Measurements from ENCODE around the gene ILF3. TPM values are rescaled to one million over a fixed set of nuclear protein-coding genes. Genes with fewer than 3 reads are reported as not detected.

The ILF3 gene
- total and polyA plus RNA-seq, 2 donors (not counting 3 experiments of a cell fraction or from before 2014, with no cell fraction given) = 186 to 459 TPM

DNA sequence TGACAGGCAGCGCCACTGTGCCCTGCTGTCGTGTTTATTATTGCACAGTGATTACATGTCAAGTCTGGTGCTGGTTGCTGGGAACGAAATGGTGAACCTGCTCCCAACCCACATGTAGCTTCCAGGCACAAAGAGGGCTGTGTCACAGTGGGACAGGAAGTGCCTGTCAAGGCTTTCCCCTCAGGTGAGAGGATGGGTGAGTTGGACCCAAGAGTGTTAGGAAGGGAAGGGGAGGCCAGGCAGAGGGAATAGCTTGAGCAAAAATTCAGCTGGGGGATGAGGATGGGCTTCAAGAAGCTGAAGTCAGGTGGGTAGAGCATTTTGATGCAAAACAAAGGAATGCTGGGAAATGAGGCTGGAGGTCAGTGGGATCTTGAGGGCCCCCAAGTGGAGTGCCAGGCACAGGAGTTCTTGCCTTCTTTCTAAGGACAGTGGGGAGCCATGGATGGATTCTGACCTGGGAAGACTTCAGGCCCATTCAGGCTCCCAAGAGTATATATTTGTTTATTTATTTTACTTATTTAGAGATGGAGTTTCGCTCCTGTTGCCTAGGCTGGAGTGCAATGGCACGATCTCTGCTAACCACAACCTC, 38.6 kb downstream of the ILF3 start:
- peak; percentile 29 for TF ChIP-seq POLR2A (IDR thresholded peaks at IDR 0.05; ENCODE audit: low read depth, low read length)
- no peak for TF ChIP-seq EZH2 (IDR thresholded peaks at IDR 0.05; ENCODE audit: borderline replicate concordance, low read depth, low read length, severe bottlenecking)
- intact Hi-C loops (cut with micrococcal nuclease) (loop anchor here (10.0 kb wide), 1 partner anchor 218 kb away; no protein-coding TSS in a partner anchor), dilution Hi-C loops (cut with MboI; ENCODE audit: extremely low pct_ligation_motif_present, low sequenced_read_pairs) (no loop called here)
- BruUV-seq (replicated peaks) = no TSS peak
- no peaks in the 10 kb centered on the region for H3K9me1 ChIP-seq (replicated peaks; ENCODE audit: control insufficient read depth, extremely low read depth, insufficient read depth, low read length)
- ChIA-PET CTCF (interaction anchor here (1.7 kb wide), 1 partner anchor 112 kb away, joined by 6 read pairs; no protein-coding TSS in a partner anchor), POLR2A (no interaction called here)
- no peak overlapping the region for H3K9ac ChIP-seq (replicated peaks; ENCODE audit: extremely low read depth, insufficient read depth, low read length)
- no peaks in the 10 kb centered on the region for H4K20me1 ChIP-seq (replicated peaks; ENCODE audit: control insufficient read depth, extremely low read depth, insufficient read depth, low read length)
- H3K4me2 ChIP-seq (ENCODE audit: insufficient read depth, low read length) = no peak overlapping the region
- H3K27me3 ChIP-seq (ENCODE audit: control insufficient read depth in 2 of 2, insufficient read depth in 2 of 2, low read length in 2 of 2) = no peaks in the 10 kb centered on the region
- H3K9me3 ChIP-seq (replicated peaks; ENCODE audit: control insufficient read depth, insufficient read depth, low read length) = no peaks in the 10 kb centered on the region
- DNase-seq (ENCODE audit: low read depth, low spot score) (no peak), FAIRE-seq (no peak)
- peaks cover 9 to 36% of the 10 kb centered on the region in 2 experiments for H3K36me3 ChIP-seq (ENCODE audit: control insufficient read depth in 2 of 2, extremely low read depth in 1 of 2, insufficient read depth in 2 of 2, low read length in 2 of 2)
- no peak overlapping the region for H3K27ac ChIP-seq (ENCODE audit: insufficient read depth, low read depth, low read length)
- H3K4me1 ChIP-seq (ENCODE audit: control insufficient read depth, extremely low read depth, insufficient read depth, low read length) = peaks cover 7% of the 10 kb centered on the region
- no peak overlapping the region for H3K4me3 ChIP-seq (replicated peaks in 1 of 3; ENCODE audit: insufficient read depth in 1 of 3, low read depth in 1 of 3, low read length in 3 of 3)
- H2AFZ ChIP-seq (ENCODE audit: low read depth, low read length) = no peak overlapping the region
- no peaks in the 10 kb centered on the region for H3K79me2 ChIP-seq (ENCODE audit: control insufficient read depth, insufficient read depth, low read length)

DNA sequence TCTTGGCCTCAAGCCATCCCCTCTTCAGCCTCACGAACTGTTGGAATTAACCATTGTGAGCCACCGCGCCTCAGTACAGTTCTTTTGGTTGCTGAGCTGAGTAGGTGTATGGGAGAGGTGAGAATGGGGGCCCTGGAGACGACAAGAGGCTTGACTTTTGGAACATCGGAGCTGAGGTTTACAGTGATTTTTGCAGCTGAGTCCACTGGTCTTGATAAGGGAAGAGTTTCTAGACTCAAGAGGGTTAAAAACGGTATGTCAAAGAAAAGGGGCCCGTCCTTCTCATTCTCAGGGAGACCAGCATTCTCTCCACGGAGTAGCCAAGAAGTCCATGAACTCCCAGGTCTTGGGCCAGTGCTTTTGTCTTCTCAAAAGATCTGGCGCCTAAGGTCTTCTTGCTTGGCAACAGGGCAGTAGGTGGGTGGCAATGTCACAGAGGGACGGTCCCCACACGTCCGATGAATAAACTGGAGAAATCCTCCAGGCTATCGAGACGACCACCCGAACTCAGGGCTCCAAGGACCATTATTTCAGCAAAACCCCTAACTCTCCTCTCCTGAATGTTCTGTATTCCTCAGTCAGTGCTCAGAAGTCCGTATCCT, 40.7 kb downstream of the ILF3 start:
- H3K4me2 ChIP-seq (ENCODE audit: insufficient read depth, low read length) = peak overlapping the region; percentile 73
- H2AFZ ChIP-seq (ENCODE audit: low read depth, low read length) = no peak overlapping the region
- no peak overlapping the region for H3K9ac ChIP-seq (replicated peaks; ENCODE audit: extremely low read depth, insufficient read depth, low read length)
- H3K4me3 ChIP-seq (replicated peaks in 1 of 3; ENCODE audit: insufficient read depth in 1 of 3, low read depth in 1 of 3, low read length in 3 of 3) = no peak overlapping the region
- H3K4me1 ChIP-seq (ENCODE audit: control insufficient read depth, extremely low read depth, insufficient read depth, low read length) = peaks cover 7% of the 10 kb centered on the region
- DNase-seq (ENCODE audit: low read depth, low spot score) = no peak
- H3K27me3 ChIP-seq (ENCODE audit: control insufficient read depth in 2 of 2, insufficient read depth in 2 of 2, low read length in 2 of 2) = no peaks in the 10 kb centered on the region
- CTCF ChIA-PET = interaction anchor here (0.8 to 1.3 kb wide), 6 partner anchors 39 to 176 kb away, joined by 3 to 7 read pairs (median 4); partner anchors contain the start of gene CARM1
- H3K27ac ChIP-seq (ENCODE audit: insufficient read depth, low read depth, low read length) = no peak overlapping the region
- H3K9me3 ChIP-seq (replicated peaks; ENCODE audit: control insufficient read depth, insufficient read depth, low read length) = no peaks in the 10 kb centered on the region
- no peaks in the 10 kb centered on the region for H4K20me1 ChIP-seq (replicated peaks; ENCODE audit: control insufficient read depth, extremely low read depth, insufficient read depth, low read length)
- dilution Hi-C loops (cut with MboI; ENCODE audit: extremely low pct_ligation_motif_present, low sequenced_read_pairs) (no loop called here), intact Hi-C loops (cut with micrococcal nuclease) (loop anchor here (1.0 to 10.0 kb wide), 4 partner anchors 42 to 293 kb away; partner anchors contain the start of gene CDC37)
- TF ChIP-seq FOS (IDR thresholded peaks at IDR 0.05; ENCODE audit: borderline replicate concordance, insufficient read depth, low read length) (no peak), POLR2AphosphoS5 (IDR thresholded peaks at IDR 0.05; ENCODE audit: insufficient read depth, low read depth, low read length) (no peak), GATA2 (IDR thresholded peaks at IDR 0.05; ENCODE audit: insufficient read depth, insufficient read length, low read depth, low read length) (no peak), MYC (IDR thresholded peaks at IDR 0.05; ENCODE audit: low read depth, low read length) (no peak), EZH2 (IDR thresholded peaks at IDR 0.05; ENCODE audit: borderline replicate concordance, low read depth, low read length, severe bottlenecking) (no peak), JUN (IDR thresholded peaks at IDR 0.05; ENCODE audit: borderline replicate concordance, insufficient read depth, insufficient read length, low read depth) (no peak), POLR2A (IDR thresholded peaks at IDR 0.05; ENCODE audit: low read depth, low read length) (no peak)
- TF ChIP-seq, protein P1, sequence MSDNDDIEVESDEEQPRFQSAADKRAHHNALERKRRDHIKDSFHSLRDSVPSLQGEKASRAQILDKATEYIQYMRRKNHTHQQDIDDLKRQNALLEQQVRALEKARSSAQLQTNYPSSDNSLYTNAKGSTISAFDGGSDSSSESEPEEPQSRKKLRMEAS (IDR thresholded peaks at IDR 0.05; ENCODE audit: insufficient read depth, insufficient read length) = no peak
- TF ChIP-seq, protein P2, sequence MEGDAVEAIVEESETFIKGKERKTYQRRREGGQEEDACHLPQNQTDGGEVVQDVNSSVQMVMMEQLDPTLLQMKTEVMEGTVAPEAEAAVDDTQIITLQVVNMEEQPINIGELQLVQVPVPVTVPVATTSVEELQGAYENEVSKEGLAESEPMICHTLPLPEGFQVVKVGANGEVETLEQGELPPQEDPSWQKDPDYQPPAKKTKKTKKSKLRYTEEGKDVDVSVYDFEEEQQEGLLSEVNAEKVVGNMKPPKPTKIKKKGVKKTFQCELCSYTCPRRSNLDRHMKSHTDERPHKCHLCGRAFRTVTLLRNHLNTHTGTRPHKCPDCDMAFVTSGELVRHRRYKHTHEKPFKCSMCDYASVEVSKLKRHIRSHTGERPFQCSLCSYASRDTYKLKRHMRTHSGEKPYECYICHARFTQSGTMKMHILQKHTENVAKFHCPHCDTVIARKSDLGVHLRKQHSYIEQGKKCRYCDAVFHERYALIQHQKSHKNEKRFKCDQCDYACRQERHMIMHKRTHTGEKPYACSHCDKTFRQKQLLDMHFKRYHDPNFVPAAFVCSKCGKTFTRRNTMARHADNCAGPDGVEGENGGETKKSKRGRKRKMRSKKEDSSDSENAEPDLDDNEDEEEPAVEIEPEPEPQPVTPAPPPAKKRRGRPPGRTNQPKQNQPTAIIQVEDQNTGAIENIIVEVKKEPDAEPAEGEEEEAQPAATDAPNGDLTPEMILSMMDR (IDR thresholded peaks at IDR 0.05; ENCODE audit: extremely low read depth in 1 of 2, insufficient read depth in 1 of 2, low read depth in 1 of 2, low read length in 2 of 2) = no peak
- no peaks in the 10 kb centered on the region for H3K79me2 ChIP-seq (ENCODE audit: control insufficient read depth, insufficient read depth, low read length)
- FAIRE-seq = no peak
- no peaks in the 10 kb centered on the region for H3K9me1 ChIP-seq (replicated peaks; ENCODE audit: control insufficient read depth, extremely low read depth, insufficient read depth, low read length)
- peaks cover 3 to 19% of the 10 kb centered on the region in 2 experiments for H3K36me3 ChIP-seq (ENCODE audit: control insufficient read depth in 2 of 2, extremely low read depth in 1 of 2, insufficient read depth in 2 of 2, low read length in 2 of 2)
- POLR2A ChIA-PET = no interaction called here
- no TSS peak for BruUV-seq (replicated peaks)
